Lung (tissue), 12 donors: Measurements from ENCODE around the gene SPIRE1. TPM values are rescaled to one million over a fixed set of nuclear protein-coding genes. Genes with fewer than 3 reads are reported as not detected.

Source experiments
- ATAC-seq: fragments of 200-7000 bp; cut with Tn5 transposase; one replicate; pipeline ENCODE4 v1.9.1; 2020; ENCODE audit warnings: moderate number of reproducible peaks; ENCODE audit not compliant: insufficient read depth, low FRiP score
- DNase-seq, 3 donors: peaks; one replicate each; pipeline ENCODE4 v3.0.0-alpha.2; 2013 to 2017
- H3K27ac ChIP-seq, 2 donors: one replicate each; pipeline ENCODE4 v1.5.1; 2013; ENCODE audit warnings: mild to moderate bottlenecking in 2 of 2, moderate library complexity in 2 of 2, control low read depth in 1 of 2, inconsistent platforms in 1 of 2, low read depth in 1 of 2, low read length in 1 of 2
- H3K27me3 ChIP-seq, 3 donors: one replicate each; pipeline ENCODE4 v1.5.1; 2013; ENCODE audit warnings: low read length in 2 of 3; ENCODE audit not compliant: control insufficient read depth in 3 of 3, insufficient read depth in 3 of 3
- H3K36me3 ChIP-seq, 4 donors: one replicate each; pipeline ENCODE4 v1.5.1; 2013; ENCODE audit warnings: low read length in 4 of 4, mild to moderate bottlenecking in 1 of 4, moderate library complexity in 1 of 4; ENCODE audit not compliant: control insufficient read depth in 4 of 4, insufficient read depth in 4 of 4
- H3K4me1 ChIP-seq, 5 donors: one replicate each; pipeline ENCODE4 v1.5.1; 2013; ENCODE audit warnings: low read length in 5 of 5, mild to moderate bottlenecking in 2 of 5, moderate library complexity in 1 of 5; ENCODE audit not compliant: control insufficient read depth in 5 of 5, insufficient read depth in 5 of 5
- H3K4me3 ChIP-seq: one replicate; pipeline ENCODE4 v1.5.1; 2013; ENCODE audit warnings: mild to moderate bottlenecking, control low read depth, moderate library complexity
- H3K9ac ChIP-seq, 2 donors: one replicate each; pipeline ENCODE4 v1.5.1; 2013; ENCODE audit warnings: low read length in 2 of 2, control low read depth in 1 of 2; ENCODE audit not compliant: insufficient read depth in 1 of 2
- H3K9me3 ChIP-seq, 4 donors: one replicate each; pipeline ENCODE4 v1.5.1; 2013; ENCODE audit warnings: low read length in 3 of 4, mild to moderate bottlenecking in 1 of 4, moderate library complexity in 1 of 4; ENCODE audit not compliant: control insufficient read depth in 4 of 4, insufficient read depth in 3 of 4
- WGBS, 2 donors: extraction: QIAGEN DNeasy Blood & Tissue Kit; methylation state at CpG; one replicate each; pipeline ENCODE4 v1.1.7; 2013; 5-methylcytosine and 5-hydroxymethylcytosine counted together
- polyA plus RNA-seq, 2 donors: library from polyadenylated mRNA; stranded (reverse); fragments of 200-250 nt; gene quantifications; one replicate each; pipeline ENCODE4 v1.2.1, GENCODE V29; 2013
- total RNA-seq, 2 donors: library from RNA; depleted of rRNA in 1 of 2; stranded (reverse); fragments of >200 nt in 1 of 2; gene quantifications; one replicate each; pipeline ENCODE4 v1.2.1, GENCODE V29; 2014 to 2021
- TF ChIP-seq, protein P1 (sequence below): IDR thresholded peaks from 2 replicates; pipeline ENCODE4 v1.5.1; 2012; ENCODE audit warnings: mild to moderate bottlenecking; ENCODE audit errors: control extremely low read depth, extremely low read depth
- donor health status: control.
- donor health status: control.
- donor health status: Bipolar disorder and iron deficiency.
- donor health status: healthy.
- donor health status: DM: yes; HTN: yes; CAD: no.

Gene SPIRE1
- total and polyA plus RNA-seq, 4 donors, result 8.7 to 34.0 (median 14.8) TPM

GRCh38 chr18:12433829-12434540 is 223.9 kb downstream of the SPIRE1 start:
- TF ChIP-seq, protein P1, sequence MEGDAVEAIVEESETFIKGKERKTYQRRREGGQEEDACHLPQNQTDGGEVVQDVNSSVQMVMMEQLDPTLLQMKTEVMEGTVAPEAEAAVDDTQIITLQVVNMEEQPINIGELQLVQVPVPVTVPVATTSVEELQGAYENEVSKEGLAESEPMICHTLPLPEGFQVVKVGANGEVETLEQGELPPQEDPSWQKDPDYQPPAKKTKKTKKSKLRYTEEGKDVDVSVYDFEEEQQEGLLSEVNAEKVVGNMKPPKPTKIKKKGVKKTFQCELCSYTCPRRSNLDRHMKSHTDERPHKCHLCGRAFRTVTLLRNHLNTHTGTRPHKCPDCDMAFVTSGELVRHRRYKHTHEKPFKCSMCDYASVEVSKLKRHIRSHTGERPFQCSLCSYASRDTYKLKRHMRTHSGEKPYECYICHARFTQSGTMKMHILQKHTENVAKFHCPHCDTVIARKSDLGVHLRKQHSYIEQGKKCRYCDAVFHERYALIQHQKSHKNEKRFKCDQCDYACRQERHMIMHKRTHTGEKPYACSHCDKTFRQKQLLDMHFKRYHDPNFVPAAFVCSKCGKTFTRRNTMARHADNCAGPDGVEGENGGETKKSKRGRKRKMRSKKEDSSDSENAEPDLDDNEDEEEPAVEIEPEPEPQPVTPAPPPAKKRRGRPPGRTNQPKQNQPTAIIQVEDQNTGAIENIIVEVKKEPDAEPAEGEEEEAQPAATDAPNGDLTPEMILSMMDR, result no peak
- H3K4me1 ChIP-seq, result no peaks in the 10 kb centered on the region

DNA sequence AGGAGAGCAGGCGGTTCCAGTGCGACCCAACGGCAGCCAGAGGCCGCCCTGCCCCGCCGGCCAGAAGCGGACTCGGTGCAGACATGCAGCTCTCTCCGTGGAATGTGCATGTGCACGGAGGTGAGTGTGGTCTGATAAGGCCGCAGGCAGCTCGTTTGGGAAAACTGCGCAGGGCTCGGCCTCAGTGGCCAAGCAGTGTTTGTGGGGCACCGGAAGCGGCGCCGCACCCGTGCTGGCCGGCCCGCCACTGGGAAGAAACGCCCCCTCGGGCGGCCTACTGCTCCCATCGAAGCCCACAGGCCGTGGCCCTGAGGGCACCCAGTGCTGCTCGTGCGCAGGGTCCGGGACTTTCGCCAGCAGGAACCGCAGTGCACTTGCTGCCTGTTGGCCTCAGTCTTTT is 225.0 kb downstream of the SPIRE1 start:
- 98% methylated on average over 31 of the region's 31 CpGs for whole genome bisulfite sequencing, 2 donors
- no peak for ATAC-seq
- no peaks in the 10 kb centered on the region for H3K4me1 ChIP-seq
- H3K36me3 ChIP-seq, result peaks cover 4 to 33% (median 8%) of the 10 kb centered on the region in 4 donors
- H3K27ac ChIP-seq, result no peak overlapping the region
- H3K9ac ChIP-seq, result no peak overlapping the region
- TF ChIP-seq, protein P1, result no peak
- no peak for DNase-seq
- H3K9me3 ChIP-seq, result peaks cover 0 to 5% (median 1%) of the 10 kb centered on the region in 4 donors
- H3K4me3 ChIP-seq, result no peak overlapping the region
- H3K27me3 ChIP-seq, result no peaks in the 10 kb centered on the region

More at GRCh38 chr18:12433829-12434540, 223.9 kb downstream of the SPIRE1 start:
- Histone ChIP-seq H3K4me3 (no peak overlapping the region), H3K27ac (no peak overlapping the region), H3K9ac (no peak overlapping the region), H3K36me3 (peaks cover 4 to 31% (median 7%) of the 10 kb centered on the region in 4 donors), H3K9me3 (peaks cover 0 to 5% (median under 1%) of the 10 kb centered on the region in 4 donors), H3K27me3 (no peaks in the 10 kb centered on the region)
- DNase-seq (no peak), ATAC-seq (no peak)
- 97% methylated on average over 51 of the region's 51 CpGs for WGBS, 2 donors

DNA sequence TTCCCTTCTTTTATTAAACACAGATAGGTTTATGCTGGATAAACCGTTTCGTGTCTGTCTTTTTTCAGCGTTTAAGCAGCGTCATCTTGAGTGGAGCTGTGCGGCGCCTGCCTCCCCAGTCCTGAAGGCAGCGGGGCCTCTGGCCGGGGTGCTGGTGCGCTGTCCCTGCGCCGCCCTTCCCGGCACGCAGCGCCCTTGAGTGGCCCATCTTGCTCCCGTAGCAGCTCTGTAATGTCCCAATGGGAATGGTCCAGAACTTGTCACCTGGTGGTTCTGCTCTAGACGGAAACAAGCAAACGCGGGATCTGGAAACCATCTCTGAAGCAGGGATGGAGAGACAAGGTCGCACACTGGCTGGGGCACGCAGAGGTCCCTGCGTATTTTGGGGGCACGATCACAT is 225.7 kb downstream of the SPIRE1 start:
- Histone ChIP-seq H3K9me3 (peaks cover 0 to 5% (median 3%) of the 10 kb centered on the region in 4 donors), H3K4me1 (no peaks in the 10 kb centered on the region), H3K27me3 (no peaks in the 10 kb centered on the region), H3K27ac (no peak overlapping the region), H3K9ac (no peak overlapping the region), H3K4me3 (no peak overlapping the region), H3K36me3 (peaks cover 4 to 33% (median 11%) of the 10 kb centered on the region in 4 donors)
- TF ChIP-seq, protein P1, result no peak
- DNase-seq (no peak), ATAC-seq (no peak)
- 97 to 98% methylated on average over 22 of the region's 22 CpGs for WGBS, 2 donors
